OCI-LY1 (cell line): ENCODE measurements around the gene C12orf60.

Experiments used
- EZH2 ChIP-seq: fragments of 200-600 bp; sonication (generic), shearing (Covaris generic); IDR thresholded peaks from 2 replicates; pipeline ENCODE4 v1.8.0; 2017; ENCODE audit warnings: borderline replicate concordance, mixed run types, mild to moderate bottlenecking, antibody characterized with exemption, low read length, moderate library complexity, mixed read lengths
- TF ChIP-seq, protein P1 (sequence below): fragments of 200-600 bp; sonication (generic), shearing (Covaris generic); IDR thresholded peaks from 2 replicates; pipeline ENCODE4 v1.5.1; 2017; ENCODE audit warnings: mild to moderate bottlenecking, antibody characterized with exemption, low read length, moderate library complexity, mixed read lengths

DNA sequence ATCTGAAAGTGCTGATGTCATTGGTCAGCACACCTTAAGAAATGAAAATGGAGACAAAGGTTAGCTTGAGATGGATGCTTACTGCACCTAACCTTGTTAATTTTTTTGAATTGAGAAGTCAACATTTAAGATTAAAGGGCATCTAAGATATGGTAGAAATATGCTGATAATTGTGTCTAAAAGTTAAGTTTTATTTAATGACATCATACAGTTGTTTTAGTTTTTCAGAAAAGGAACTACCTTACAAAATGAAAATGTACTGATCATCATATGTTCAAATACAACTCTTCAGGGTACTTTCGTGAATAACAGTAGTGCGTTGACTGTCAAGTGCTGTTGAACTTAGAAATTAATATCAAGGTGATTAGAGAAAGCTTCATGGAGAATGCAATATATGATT, 8.0 kb downstream of the C12orf60 start:
- TF ChIP-seq, protein P1, sequence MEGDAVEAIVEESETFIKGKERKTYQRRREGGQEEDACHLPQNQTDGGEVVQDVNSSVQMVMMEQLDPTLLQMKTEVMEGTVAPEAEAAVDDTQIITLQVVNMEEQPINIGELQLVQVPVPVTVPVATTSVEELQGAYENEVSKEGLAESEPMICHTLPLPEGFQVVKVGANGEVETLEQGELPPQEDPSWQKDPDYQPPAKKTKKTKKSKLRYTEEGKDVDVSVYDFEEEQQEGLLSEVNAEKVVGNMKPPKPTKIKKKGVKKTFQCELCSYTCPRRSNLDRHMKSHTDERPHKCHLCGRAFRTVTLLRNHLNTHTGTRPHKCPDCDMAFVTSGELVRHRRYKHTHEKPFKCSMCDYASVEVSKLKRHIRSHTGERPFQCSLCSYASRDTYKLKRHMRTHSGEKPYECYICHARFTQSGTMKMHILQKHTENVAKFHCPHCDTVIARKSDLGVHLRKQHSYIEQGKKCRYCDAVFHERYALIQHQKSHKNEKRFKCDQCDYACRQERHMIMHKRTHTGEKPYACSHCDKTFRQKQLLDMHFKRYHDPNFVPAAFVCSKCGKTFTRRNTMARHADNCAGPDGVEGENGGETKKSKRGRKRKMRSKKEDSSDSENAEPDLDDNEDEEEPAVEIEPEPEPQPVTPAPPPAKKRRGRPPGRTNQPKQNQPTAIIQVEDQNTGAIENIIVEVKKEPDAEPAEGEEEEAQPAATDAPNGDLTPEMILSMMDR = no peak
- no peak for TF ChIP-seq EZH2
